CD4-positive, alpha-beta memory T cell (primary cell): ENCODE results near the gene PTCD1. TPM values are rescaled to one million over a fixed set of nuclear protein-coding genes. Genes with fewer than 3 reads are reported as not detected.
A peak's percentile ranks its signal among the peaks of the same experiment; 100 is the strongest.

ENCODE experiments used
- CTCF ChIA-PET: fragments of 350-600 bp; sonication (Branson Sonifier 250); formaldehyde crosslinking; loops from one replicate; lab custom pipeline; 2021; ENCODE audit warnings: inconsistent platforms; ENCODE audit not compliant: partially characterized antibody; lab: Charles Lee
- POLR2A ChIA-PET: fragments of 350-600 bp; sonication (Branson Sonifier 250); formaldehyde crosslinking; loops from one replicate; lab custom pipeline; 2021; ENCODE audit not compliant: partially characterized antibody; lab: Charles Lee
- DNase-seq, 5 donors: peaks; one replicate each; pipeline versions ENCODE4 v3.0.0 to v3.0.0-alpha.2; 2020 to 2022; ENCODE audit warnings: mixed read lengths in 1 of 5
- H3K27ac ChIP-seq: one replicate; pipeline ENCODE4 v1.7.0; 2013; ENCODE audit warnings: low read depth, low read length
- H3K27me3 ChIP-seq: 2 replicates; pipeline ENCODE4 v1.7.0; 2013; ENCODE audit warnings: mild to moderate bottlenecking, low read length, moderate library complexity; ENCODE audit not compliant: insufficient read depth
- H3K36me3 ChIP-seq: 2 replicates; pipeline ENCODE4 v1.7.0; 2013; ENCODE audit warnings: mild to moderate bottlenecking, low read length, moderate library complexity; ENCODE audit not compliant: insufficient read depth
- H3K4me1 ChIP-seq: 2 replicates; pipeline ENCODE4 v1.7.0; 2013; ENCODE audit warnings: mild to moderate bottlenecking, low read length, moderate library complexity; ENCODE audit not compliant: insufficient read depth
- H3K4me3 ChIP-seq, 2 donors: one replicate each; pipeline ENCODE4 v1.7.0; 2013; ENCODE audit warnings: low read length in 2 of 2, mild to moderate bottlenecking in 1 of 2
- H3K9me3 ChIP-seq, 2 donors: one replicate each; pipeline ENCODE4 v1.7.0; 2013; ENCODE audit warnings: low read length in 2 of 2, control low read depth in 1 of 2; ENCODE audit not compliant: control insufficient read depth in 1 of 2
- H3K27ac Mint-ChIP-seq, 7 donors: one replicate each; pipeline ENCODE4 v1.8.0; 2020 to 2021; ENCODE audit warnings: mixed read lengths in 7 of 7, mild to moderate bottlenecking in 6 of 7, inconsistent platforms in 3 of 7, moderate library complexity in 3 of 7
- H3K27me3 Mint-ChIP-seq, 2 donors: one replicate each; pipeline ENCODE4 v1.8.0; 2020 to 2021; ENCODE audit warnings: mixed read lengths in 2 of 2
- H3K36me3 Mint-ChIP-seq, 2 donors: one replicate each; pipeline ENCODE4 v1.8.0; 2020 to 2021; ENCODE audit warnings: mixed read lengths in 2 of 2, inconsistent platforms in 1 of 2, mild to moderate bottlenecking in 1 of 2
- H3K4me1 Mint-ChIP-seq, 4 donors: one replicate each; pipeline ENCODE4 v1.8.0; 2020 to 2021; ENCODE audit warnings: mixed read lengths in 4 of 4, mild to moderate bottlenecking in 1 of 4
- H3K4me3 Mint-ChIP-seq, 8 donors: one replicate each; pipeline ENCODE4 v1.8.0; 2020 to 2021; ENCODE audit warnings: mixed read lengths in 8 of 8, mild to moderate bottlenecking in 7 of 8, moderate library complexity in 6 of 8, inconsistent platforms in 3 of 8
- H3K9me3 Mint-ChIP-seq, 8 donors: one replicate each; pipeline ENCODE4 v1.8.0; 2020 to 2021; ENCODE audit warnings: mixed read lengths in 8 of 8, mild to moderate bottlenecking in 5 of 8, inconsistent platforms in 3 of 8, moderate library complexity in 1 of 8
- intact Hi-C: fragments of 100-400 bp; cut with micrococcal nuclease; formaldehyde crosslinking; loops from one replicate; pipeline ENCODE4 v1.15.1; 2023
- polyA plus RNA-seq, 2 donors: library from polyadenylated mRNA; unstranded; fragments of 300-500 nt; fragmentation: Illumina TruSeq; gene quantifications; one replicate each; pipeline ENCODE4 v1.2.3, GENCODE V29; 2021
- total RNA-seq, 2 experiments: library from RNA; stranded (reverse); gene quantifications; one replicate each; pipeline ENCODE4 v1.2.3, GENCODE V29; 2021

The PTCD1 gene
- total and polyA plus RNA-seq, 4 experiments from 2014 or later = 1.00 to 7.7 (median 5.7) TPM

DNA sequence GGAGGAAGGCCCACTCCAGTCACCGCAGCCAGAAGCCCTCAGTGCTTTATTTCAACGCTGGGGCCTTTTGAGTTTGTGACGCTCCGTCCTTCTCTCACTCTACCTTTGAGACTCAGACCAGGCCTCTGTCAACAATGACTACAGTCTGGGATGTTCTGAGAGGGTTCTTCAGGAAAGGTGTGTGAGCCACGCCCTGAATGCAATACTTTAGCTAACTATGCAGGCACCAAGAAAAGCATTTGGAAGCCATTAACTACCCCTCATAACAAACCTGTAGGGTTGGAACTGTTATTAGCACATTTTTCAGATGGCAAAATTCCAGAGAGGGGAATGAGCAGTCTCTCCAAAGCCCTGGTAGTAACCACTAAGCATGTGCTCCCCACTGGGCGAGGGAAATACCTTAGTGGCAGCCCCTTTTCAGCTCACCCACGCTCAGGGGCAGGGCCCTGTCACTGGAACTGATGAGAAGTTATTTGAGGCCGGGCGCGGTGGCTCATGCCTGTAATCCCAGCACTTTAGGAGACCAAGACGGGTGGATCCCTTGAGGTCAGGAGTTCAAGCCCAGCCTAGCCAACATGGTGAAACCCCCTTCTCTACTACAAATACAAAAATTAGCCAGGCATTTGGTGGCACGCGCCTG is 69.7 kb downstream of the PTCD1 start:
- Mint-ChIP-seq H3K4me1 (peaks cover 1 to 10% (median 3%) of the 10 kb centered on the region in 4 donors), H3K36me3 (peaks cover 12 to 30% of the 10 kb centered on the region in 2 donors), H3K9me3 (no peaks in the 10 kb centered on the region), H3K4me3 (no peak overlapping the region), H3K27me3 (no peaks in the 10 kb centered on the region), H3K27ac (peak overlapping the region in 2 of 7 donors; percentile 38 to 57)
- CTCF ChIA-PET = interaction anchor here (0.9 to 3.0 kb wide), 2 partner anchors 19 to 38 kb away, joined by 3 to 28 read pairs; no protein-coding TSS in a partner anchor
- Histone ChIP-seq H3K4me3 (no peak overlapping the region), H3K27ac (no peak overlapping the region), H3K27me3 (no peaks in the 10 kb centered on the region), H3K36me3 (peaks cover 18% of the 10 kb centered on the region), H3K9me3 (no peaks in the 10 kb centered on the region), H3K4me1 (peaks cover 2% of the 10 kb centered on the region)
- DNase-seq = no peak
- intact Hi-C loops = no loop called here
- POLR2A ChIA-PET = interaction anchor here (0.6 to 1.5 kb wide), 4 partner anchors 11 to 131 kb away, joined by 3 to 4 read pairs (median 4); partner anchors contain the start of gene ZNF394

Other genes with a start within 250 kb of the PTCD1 start
- gene KPNA7, start 230.7 kb downstream of the PTCD1 start, total RNA-seq = not detected
- not detected for gene KPNA7, start 230.7 kb downstream of the PTCD1 start, polyA plus RNA-seq
- gene MYH16, start 166.0 kb downstream of the PTCD1 start, total RNA-seq = not detected
- not detected for gene MYH16, start 166.0 kb downstream of the PTCD1 start, polyA plus RNA-seq
- 10 to 100 TPM; 46.2 to 51.5 TPM for gene ARPC1A, start 112.9 kb downstream of the PTCD1 start, total RNA-seq
- 10 to 100 TPM; 49.1 to 64.2 TPM for gene ARPC1A, start 112.9 kb downstream of the PTCD1 start, polyA plus RNA-seq
- 100 to 1,000 TPM; 188 to 191 TPM for gene ARPC1B, start 64.1 kb downstream of the PTCD1 start, total RNA-seq
- 100 to 1,000 TPM; 862 to 906 TPM for gene ARPC1B, start 64.1 kb downstream of the PTCD1 start, polyA plus RNA-seq
- gene PDAP1, start 30.2 kb downstream of the PTCD1 start, total RNA-seq = 10 to 100 TPM; 66.0 to 67.0 TPM
- gene PDAP1, start 30.2 kb downstream of the PTCD1 start, polyA plus RNA-seq = 10 to 100 TPM; 21.5 to 27.7 TPM
- 10 to 100 TPM; 60.0 to 61.3 TPM for gene BUD31, start 29.8 kb downstream of the PTCD1 start, total RNA-seq
- 100 to 1,000 TPM; 163 to 175 TPM for gene BUD31, start 29.8 kb downstream of the PTCD1 start, polyA plus RNA-seq
- 10 to 100 TPM; 49.2 to 54.7 TPM for gene CPSF4, start 145 bp upstream of the PTCD1 start, total RNA-seq
- gene CPSF4, start 145 bp upstream of the PTCD1 start, polyA plus RNA-seq = 10 to 100 TPM; 21.9 to 26.8 TPM
- 100 to 1,000 TPM; 155 to 160 TPM for gene ATP5MF, start 27.4 kb upstream of the PTCD1 start, total RNA-seq
- 100 to 1,000 TPM; 371 to 438 TPM for gene ATP5MF, start 27.4 kb upstream of the PTCD1 start, polyA plus RNA-seq
- 10 to 100 TPM; 20.8 to 21.2 TPM for gene ZNF789, start 34.1 kb upstream of the PTCD1 start, total RNA-seq
- 1 to 10 TPM; 7.6 to 8.2 TPM for gene ZNF789, start 34.1 kb upstream of the PTCD1 start, polyA plus RNA-seq
- 10 to 100 TPM; 85.7 to 88.6 TPM for gene ZNF394, start 61.5 kb upstream of the PTCD1 start, total RNA-seq
- gene ZNF394, start 61.5 kb upstream of the PTCD1 start, polyA plus RNA-seq = 10 to 100 TPM; 64.5 to 85.6 TPM
- 1 to 10 TPM; 8.8 to 9.3 TPM for gene ZKSCAN5, start 65.9 kb upstream of the PTCD1 start, total RNA-seq
- 1 to 10 TPM; 2.5 to 7.0 TPM for gene ZKSCAN5, start 65.9 kb upstream of the PTCD1 start, polyA plus RNA-seq
- 10 to 100 TPM; 12.9 to 13.0 TPM for gene FAM200A, start 113.3 kb upstream of the PTCD1 start, total RNA-seq
- 1 to 10 TPM; 1.6 to 5.9 TPM for gene FAM200A, start 113.3 kb upstream of the PTCD1 start, polyA plus RNA-seq
- gene ZNF655, start 119.8 kb upstream of the PTCD1 start, total RNA-seq = 100 to 1,000 TPM; 137 to 150 TPM
- gene ZNF655, start 119.8 kb upstream of the PTCD1 start, polyA plus RNA-seq = 10 to 100 TPM; 66.8 to 74.0 TPM
- gene TMEM225B, start 159.5 kb upstream of the PTCD1 start, total RNA-seq = 1 to 10 TPM; 1.0 to 1.1 TPM
- under 1 TPM; 0.61 to 0.98 TPM for gene TMEM225B, start 159.5 kb upstream of the PTCD1 start, polyA plus RNA-seq
- 10 to 100 TPM; 40.4 to 43.1 TPM for gene ZSCAN25, start 178.1 kb upstream of the PTCD1 start, total RNA-seq
- 10 to 100 TPM; 10.2 to 18.3 TPM for gene ZSCAN25, start 178.1 kb upstream of the PTCD1 start, polyA plus RNA-seq
- not detected for gene CYP3A5, start 241.2 kb upstream of the PTCD1 start, total RNA-seq
- gene CYP3A5, start 241.2 kb upstream of the PTCD1 start, polyA plus RNA-seq = under 1 TPM; 0.19 to 0.45 TPM